BE2C (cell line): ENCODE results near the gene MRPS18B.

ENCODE experiments used
- DNase-seq: peaks from one replicate; pipeline ENCODE4 v3.0.0-alpha.2; 2020
- H3K27me3 ChIP-seq: fragments of 250-450 bp; sonication (Bioruptor Pico); 2 replicates; pipeline ENCODE4 v1.5.1; 2020; ENCODE audit warnings: mild to moderate bottlenecking
- H3K36me3 ChIP-seq: fragments of 250-450 bp; sonication (Bioruptor Pico); 2 replicates; pipeline ENCODE4 v1.5.1; 2020; ENCODE audit warnings: mild to moderate bottlenecking
- H3K4me1 ChIP-seq: fragments of 250-450 bp; sonication (Bioruptor Pico); 2 replicates; pipeline ENCODE4 v1.5.1; 2020
- H3K4me3 ChIP-seq: 2 replicates; pipeline ENCODE4 v1.5.1; 2011; ENCODE audit warnings: low read depth, low read length
- H3K9me3 ChIP-seq: fragments of 250-450 bp; sonication (Bioruptor Pico); 2 replicates; pipeline ENCODE4 v1.5.1; 2020
- TF ChIP-seq, protein P1 (sequence below): IDR thresholded peaks from 2 replicates; pipeline ENCODE4 v1.5.1; 2012; ENCODE audit warnings: mild to moderate bottlenecking, low read depth, low read length

Gene MRPS18B

DNA sequence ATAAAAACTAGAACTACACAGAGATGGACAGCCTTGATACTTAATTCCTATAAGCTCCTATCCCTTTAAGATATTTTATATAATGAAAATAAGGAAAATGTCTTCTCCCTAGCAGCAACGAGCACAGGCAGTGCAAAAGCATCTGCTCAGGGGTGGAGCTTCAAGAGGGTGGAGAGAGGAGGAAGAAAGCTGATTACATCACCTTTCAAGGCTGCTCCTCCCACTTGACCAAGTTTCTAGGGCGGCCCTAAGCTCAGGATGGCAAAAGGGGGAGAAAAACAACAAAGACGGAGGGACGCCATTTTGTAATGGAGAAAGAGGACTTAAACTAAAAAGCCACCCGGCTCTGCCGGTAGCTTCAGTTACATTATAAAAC lies 2.8 kb upstream of the MRPS18B start:
- Histone ChIP-seq H3K4me3 (peak overlapping the region; percentile 98), H3K9me3 (no peaks in the 10 kb centered on the region), H3K4me1 (peaks cover 4% of the 10 kb centered on the region; the same call in 1 of the 2 replicates), H3K27me3 (no peaks in the 10 kb centered on the region), H3K36me3 (peaks cover 57% of the 10 kb centered on the region)
- TF ChIP-seq, protein P1, sequence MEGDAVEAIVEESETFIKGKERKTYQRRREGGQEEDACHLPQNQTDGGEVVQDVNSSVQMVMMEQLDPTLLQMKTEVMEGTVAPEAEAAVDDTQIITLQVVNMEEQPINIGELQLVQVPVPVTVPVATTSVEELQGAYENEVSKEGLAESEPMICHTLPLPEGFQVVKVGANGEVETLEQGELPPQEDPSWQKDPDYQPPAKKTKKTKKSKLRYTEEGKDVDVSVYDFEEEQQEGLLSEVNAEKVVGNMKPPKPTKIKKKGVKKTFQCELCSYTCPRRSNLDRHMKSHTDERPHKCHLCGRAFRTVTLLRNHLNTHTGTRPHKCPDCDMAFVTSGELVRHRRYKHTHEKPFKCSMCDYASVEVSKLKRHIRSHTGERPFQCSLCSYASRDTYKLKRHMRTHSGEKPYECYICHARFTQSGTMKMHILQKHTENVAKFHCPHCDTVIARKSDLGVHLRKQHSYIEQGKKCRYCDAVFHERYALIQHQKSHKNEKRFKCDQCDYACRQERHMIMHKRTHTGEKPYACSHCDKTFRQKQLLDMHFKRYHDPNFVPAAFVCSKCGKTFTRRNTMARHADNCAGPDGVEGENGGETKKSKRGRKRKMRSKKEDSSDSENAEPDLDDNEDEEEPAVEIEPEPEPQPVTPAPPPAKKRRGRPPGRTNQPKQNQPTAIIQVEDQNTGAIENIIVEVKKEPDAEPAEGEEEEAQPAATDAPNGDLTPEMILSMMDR = no peak
- peak; percentile 89 for DNase-seq

DNA sequence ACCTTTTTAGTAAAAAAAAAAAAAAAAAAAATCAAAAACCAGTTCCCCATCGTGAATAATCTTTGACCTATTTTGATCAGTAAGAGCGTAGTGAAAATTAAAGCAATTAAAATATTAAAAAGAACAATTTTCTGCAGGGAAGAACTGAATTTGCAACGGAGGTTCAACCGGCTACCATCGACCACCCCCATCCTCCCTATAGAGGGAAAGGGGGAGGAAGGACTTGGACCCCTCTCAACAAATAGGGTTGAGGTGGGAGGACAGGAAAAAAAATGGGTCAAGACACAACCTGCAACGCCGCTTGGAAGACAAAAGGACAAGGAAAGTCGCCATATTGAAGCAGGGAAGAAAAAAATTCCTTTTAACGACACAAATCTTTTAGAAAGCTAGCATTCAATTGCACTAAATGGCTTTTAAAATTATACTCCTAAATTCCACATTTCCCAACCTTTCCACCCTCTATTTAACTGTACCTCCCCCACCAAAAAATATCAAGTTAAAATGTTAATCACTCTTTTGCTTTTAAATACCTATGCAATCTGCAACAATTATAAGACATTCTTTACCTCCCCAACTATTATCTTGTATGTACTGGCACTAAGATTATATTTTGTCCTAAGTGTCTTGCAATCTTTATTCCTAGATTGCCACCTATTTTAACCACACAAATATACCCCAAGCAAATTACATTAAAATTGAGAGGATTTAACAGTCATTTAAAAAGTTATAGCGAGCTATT lies 2.3 kb upstream of the MRPS18B start:
- Histone ChIP-seq H3K36me3 (peaks cover 53% of the 10 kb centered on the region), H3K27me3 (no peaks in the 10 kb centered on the region), H3K9me3 (no peaks in the 10 kb centered on the region), H3K4me1 (peaks cover 4% of the 10 kb centered on the region; the same call in 1 of the 2 replicates), H3K4me3 (peak overlapping the region; percentile 98)
- TF ChIP-seq, protein P1 = no peak
- DNase-seq = peak; percentile 63

DNA sequence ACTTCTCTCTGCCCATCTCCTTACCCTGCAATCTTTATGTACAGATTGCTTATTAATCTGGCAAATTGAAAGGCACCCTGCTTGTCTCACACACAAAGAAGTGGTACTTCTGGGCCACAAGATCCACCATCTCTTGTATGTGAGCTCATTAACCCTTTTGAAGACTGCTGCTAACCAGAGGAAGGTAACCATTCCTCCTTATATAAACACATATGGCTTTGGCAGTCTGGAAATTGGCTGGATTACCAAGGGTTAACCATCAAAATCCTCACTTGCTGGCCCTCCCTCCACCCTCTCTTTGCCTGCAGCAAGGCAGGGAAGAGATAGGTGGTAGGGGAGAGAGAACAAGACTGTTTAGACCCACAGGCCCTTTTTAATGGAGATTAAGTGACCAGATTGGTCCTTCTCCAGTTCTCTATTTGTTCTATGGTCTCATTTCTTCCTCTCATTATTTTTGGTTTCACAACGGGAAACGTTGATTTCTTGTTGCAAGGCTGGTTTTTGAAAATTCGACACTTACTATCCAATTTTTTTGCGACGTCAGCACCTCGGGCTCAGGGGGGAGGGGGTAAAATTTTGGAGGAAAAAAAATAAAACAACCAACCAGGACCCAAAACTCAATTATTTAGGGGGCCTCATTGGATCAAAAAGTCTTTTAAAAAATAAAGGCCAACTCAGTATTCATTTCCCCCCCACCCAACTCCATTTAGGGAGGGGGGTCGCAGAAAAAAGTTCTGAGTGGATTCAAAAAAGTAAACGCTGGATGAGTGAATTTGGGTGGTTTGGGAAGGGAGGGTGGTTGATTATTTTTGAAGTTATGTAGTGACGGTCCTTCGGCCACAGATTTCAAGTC lies 1.5 kb upstream of the MRPS18B start:
- H3K9me3 ChIP-seq = no peaks in the 10 kb centered on the region
- H3K36me3 ChIP-seq = peaks cover 52% of the 10 kb centered on the region
- DNase-seq = peak; percentile 50

DNA sequence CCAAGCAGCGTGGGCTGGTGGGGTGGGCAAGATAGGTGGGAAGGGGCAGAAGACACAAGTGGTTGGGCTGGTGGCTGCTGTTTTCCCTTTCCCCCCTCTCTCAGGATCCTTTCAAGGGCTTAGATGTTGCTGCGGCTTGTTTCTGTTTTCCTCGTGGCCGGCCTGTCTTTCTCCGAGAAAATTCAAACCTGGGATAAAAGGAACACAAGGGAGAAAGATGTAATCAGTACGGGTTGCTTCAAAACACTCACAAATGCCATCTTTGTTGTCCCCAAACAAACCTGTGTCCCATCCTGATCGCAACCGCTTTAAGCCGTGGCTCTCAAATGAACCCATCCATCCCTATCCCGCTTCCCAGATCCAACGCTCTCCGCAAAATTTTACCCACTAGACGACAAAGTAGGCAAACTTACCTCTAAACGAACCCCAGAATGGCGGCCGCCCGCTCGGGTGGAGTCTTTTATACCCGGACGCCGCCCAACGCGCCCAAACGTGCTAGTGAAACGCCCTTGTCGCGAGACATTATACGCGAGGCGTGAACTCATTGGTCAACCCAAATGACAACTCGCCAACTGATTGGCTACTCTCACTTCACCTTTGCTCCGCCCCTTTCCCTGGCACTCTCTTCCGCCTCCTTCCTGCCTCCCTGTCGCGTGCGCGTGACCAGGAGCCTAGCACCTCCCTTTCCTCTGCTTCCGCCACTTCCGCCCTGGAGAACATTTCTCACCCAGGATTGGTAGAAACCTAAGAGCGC lies 652 bp upstream of the MRPS18B start, which contains the start of gene PPP1R10:
TSS of gene PPP1R10 (minus strand) at position 433 of the 754 bp plus-strand sequence. CDS start 7,299 bp downstream, outside the sequence.
- DNase-seq = peak; percentile 99
- TF ChIP-seq, protein P1 = no peak
- Histone ChIP-seq H3K36me3 (peaks cover 49% of the 10 kb centered on the region), H3K9me3 (no peaks in the 10 kb centered on the region), H3K4me3 (peak within 1 kb of the TSS; percentile 98), H3K27me3 (no peaks in the 10 kb centered on the region), H3K4me1 (peaks cover 4% of the 10 kb centered on the region; the same call in 1 of the 2 replicates)

More for the DNA sequence above, 1.5 kb upstream of the MRPS18B start:
- Histone ChIP-seq H3K4me3 (peak overlapping the region; percentile 98), H3K4me1 (peaks cover 4% of the 10 kb centered on the region; the same call in 1 of the 2 replicates), H3K27me3 (no peaks in the 10 kb centered on the region)
- TF ChIP-seq, protein P1 = no peak

DNA sequence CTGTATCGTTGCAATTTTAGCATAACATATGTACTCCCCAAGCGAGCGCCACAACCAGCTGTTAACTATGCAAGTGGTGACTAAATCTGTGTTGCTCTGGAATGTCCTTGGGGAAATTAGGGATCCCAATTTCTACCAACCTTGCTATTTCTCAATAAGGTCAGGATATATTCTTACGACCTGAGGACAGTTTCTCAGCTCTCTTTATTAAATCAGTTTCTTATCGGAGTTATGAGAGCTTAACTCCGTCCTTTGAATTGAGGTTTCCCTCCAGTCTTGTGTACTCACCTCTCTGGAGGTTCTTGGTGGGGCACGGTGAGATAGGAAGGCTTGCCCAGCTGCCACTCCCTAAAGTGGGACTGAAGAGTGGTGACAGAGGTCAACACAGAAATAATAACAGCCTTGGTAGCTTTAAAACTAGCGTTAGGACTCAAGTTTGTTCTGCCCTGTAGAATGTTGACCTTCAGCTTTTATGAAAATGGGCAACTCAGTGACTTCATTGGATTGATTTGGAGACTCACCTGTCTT lies 694 bp downstream of the MRPS18B start:
- TF ChIP-seq, protein P1 = no peak
- Histone ChIP-seq H3K4me1 (peaks cover 4% of the 10 kb centered on the region; the same call in 1 of the 2 replicates), H3K27me3 (no peaks in the 10 kb centered on the region), H3K9me3 (no peaks in the 10 kb centered on the region), H3K36me3 (peaks cover 53% of the 10 kb centered on the region), H3K4me3 (peak overlapping the region; percentile 93)
- DNase-seq = no peak
